ENCODE measurements around the gene SAMD1. TPM values are rescaled to one million over a fixed set of nuclear protein-coding genes. Genes with fewer than 3 reads are reported as not detected.

SAMD1 gene
- polyA plus RNA-seq, 2 of the 4 experiments (the other 2 are of a cell fraction), result 8.4 to 28.9 TPM

GRCh38 chr19:14058182-14059092 is 32.1 kb downstream of the SAMD1 start (continued):
- TF ChIP-seq, protein P1, sequence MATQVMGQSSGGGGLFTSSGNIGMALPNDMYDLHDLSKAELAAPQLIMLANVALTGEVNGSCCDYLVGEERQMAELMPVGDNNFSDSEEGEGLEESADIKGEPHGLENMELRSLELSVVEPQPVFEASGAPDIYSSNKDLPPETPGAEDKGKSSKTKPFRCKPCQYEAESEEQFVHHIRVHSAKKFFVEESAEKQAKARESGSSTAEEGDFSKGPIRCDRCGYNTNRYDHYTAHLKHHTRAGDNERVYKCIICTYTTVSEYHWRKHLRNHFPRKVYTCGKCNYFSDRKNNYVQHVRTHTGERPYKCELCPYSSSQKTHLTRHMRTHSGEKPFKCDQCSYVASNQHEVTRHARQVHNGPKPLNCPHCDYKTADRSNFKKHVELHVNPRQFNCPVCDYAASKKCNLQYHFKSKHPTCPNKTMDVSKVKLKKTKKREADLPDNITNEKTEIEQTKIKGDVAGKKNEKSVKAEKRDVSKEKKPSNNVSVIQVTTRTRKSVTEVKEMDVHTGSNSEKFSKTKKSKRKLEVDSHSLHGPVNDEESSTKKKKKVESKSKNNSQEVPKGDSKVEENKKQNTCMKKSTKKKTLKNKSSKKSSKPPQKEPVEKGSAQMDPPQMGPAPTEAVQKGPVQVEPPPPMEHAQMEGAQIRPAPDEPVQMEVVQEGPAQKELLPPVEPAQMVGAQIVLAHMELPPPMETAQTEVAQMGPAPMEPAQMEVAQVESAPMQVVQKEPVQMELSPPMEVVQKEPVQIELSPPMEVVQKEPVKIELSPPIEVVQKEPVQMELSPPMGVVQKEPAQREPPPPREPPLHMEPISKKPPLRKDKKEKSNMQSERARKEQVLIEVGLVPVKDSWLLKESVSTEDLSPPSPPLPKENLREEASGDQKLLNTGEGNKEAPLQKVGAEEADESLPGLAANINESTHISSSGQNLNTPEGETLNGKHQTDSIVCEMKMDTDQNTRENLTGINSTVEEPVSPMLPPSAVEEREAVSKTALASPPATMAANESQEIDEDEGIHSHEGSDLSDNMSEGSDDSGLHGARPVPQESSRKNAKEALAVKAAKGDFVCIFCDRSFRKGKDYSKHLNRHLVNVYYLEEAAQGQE (IDR thresholded peaks at IDR 0.05), result no peak

DNA sequence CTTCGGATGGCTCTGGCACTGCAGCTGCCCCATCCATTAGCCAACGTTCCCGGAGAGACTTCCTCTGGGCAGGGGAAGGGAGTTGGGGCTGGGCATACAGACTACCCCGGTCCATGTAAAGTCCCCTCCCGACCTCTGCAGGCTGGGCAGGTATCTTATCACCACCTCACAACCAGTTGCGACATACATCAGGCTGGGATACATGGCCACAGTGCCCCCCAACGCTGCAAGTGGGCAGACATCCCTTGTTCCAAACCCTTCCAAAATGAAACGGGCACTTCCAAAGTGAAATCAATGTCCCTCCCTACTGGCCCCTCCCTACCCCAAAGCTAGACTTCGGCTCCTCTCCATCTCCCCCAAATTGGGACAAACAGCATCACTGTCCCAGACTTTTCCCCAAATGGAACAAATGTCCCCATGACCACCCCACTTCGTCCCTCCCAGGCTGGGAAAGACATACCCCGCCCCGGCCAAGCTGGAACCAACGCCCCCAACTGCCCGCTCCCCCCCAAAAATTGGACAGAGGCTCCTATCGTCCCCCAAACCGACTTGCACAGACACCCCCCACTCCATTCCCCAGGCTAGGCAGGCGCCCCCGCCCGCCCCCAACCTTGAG is 33.7 kb downstream of the SAMD1 start:
- ChIA-PET POLR2A (interaction anchor here (0.8 to 1.5 kb wide), 2 partner anchors 15 to 25 kb away, joined by 3 to 4 read pairs; partner anchors contain the start of genes IL27RA and MISP3), CTCF (interaction anchor here (0.6 to 8.8 kb wide), 12 partner anchors 8 to 172 kb away, joined by 3 to 93 read pairs (median 5); partner anchors contain the start of genes ASF1B, IL27RA and MISP3)
- Histone ChIP-seq H3K9me3 (no peaks in the 10 kb centered on the region), H3K27ac (peak overlapping the region; percentile 45 to 87; a peak in 4 of 6 replicates), H3K4me1 (peaks cover 17% of the 10 kb centered on the region), H3K4me2 (peak overlapping the region; percentile 95), H3K4me3 (peak overlapping the region; percentile 56)
- no peak for TF ChIP-seq TP53 (CRISPR knock-in tag; IDR thresholded peaks at IDR 0.05)
- no peak for TF ChIP-seq NFE2L2 (conservative IDR thresholded peaks at IDR 0.05; ENCODE audit: low read length)
- peak; percentile 30 to 80; a peak in 3 of 4 replicates for TF ChIP-seq CEBPB (IDR thresholded peaks at IDR 0.05)
- no peak for TF ChIP-seq MAX (IDR thresholded peaks at IDR 0.05)
- TF ChIP-seq HEYL (CRISPR knock-in tag; IDR thresholded peaks at IDR 0.05), result no peak
- no peak for TF ChIP-seq FOXS1 (CRISPR knock-in tag; IDR thresholded peaks at IDR 0.05)
- TF ChIP-seq POLR2A (IDR thresholded peaks at IDR 0.05; ENCODE audit: low read length), result no peak
- TF ChIP-seq HOXB13 (CRISPR knock-in tag; IDR thresholded peaks at IDR 0.05; ENCODE audit: low read depth), result no peak
- no peak for DNase-seq (ENCODE audit: low read depth in 1 of 2, low spot score in 1 of 2)
- 72% methylated on average over 9 of the region's 19 CpGs for WGBS (ENCODE audit: missing lambda C conversion rate)
- FAIRE-seq, result no peak
- ATAC-seq, result 0 out of 6 replicates have a peak, but pooled peaks of 1 of the 2 experiments have one; percentile 8

- no peak for DNase-seq (ENCODE audit: low read depth in 1 of 2, low spot score in 1 of 2)
- Histone ChIP-seq H3K27ac (no peak overlapping the region), H3K4me2 (no peak overlapping the region), H3K4me3 (no peak overlapping the region), H3K4me1 (peaks cover 10% of the 10 kb centered on the region), H3K9me3 (no peaks in the 10 kb centered on the region)
- TF ChIP-seq HES2 (IDR thresholded peaks at IDR 0.05) (no peak), KDM1A (IDR thresholded peaks at IDR 0.05; ENCODE audit: low read depth) (peak; percentile 47; the same call in 1 of the 2 replicates), BCL3 (IDR thresholded peaks at IDR 0.05) (no peak), RNF2 (IDR thresholded peaks at IDR 0.05; ENCODE audit: borderline replicate concordance, low read depth) (no peak), RAD21 (conservative IDR thresholded peaks at IDR 0.05 in 1 of 2, IDR thresholded peaks at IDR 0.05 in 1 of 2) (no peak), NR3C1 (IDR thresholded peaks at IDR 0.05) (no peak)
- no peak for FAIRE-seq
- ChIA-PET POLR2A (interaction anchor here (1.5 kb wide), 1 partner anchor 16 kb away, joined by 4 read pairs; the partner anchor contains the start of gene MISP3), CTCF (interaction anchor here (1.0 to 8.8 kb wide), 5 partner anchors 11 to 97 kb away, joined by 3 to 93 read pairs (median 5); partner anchors contain the start of gene MISP3)
- no peak for ATAC-seq
- WGBS (ENCODE audit: missing lambda C conversion rate), result 93% methylated on average over 7 of the region's 10 CpGs
These were observed 34.4 kb downstream of the SAMD1 start for GRCh38 chr19:14056069-14056666.
